ENCODE measurements around the gene NUCB1. TPM values are rescaled to one million over a fixed set of nuclear protein-coding genes. Genes with fewer than 3 reads are reported as not detected.

NUCB1 gene
- total and polyA plus RNA-seq, 9 of the 15 experiments (the other 6 are each of a cell fraction or from before 2014, with no cell fraction given), result 3.1 to 153 (median 71.7) TPM

DNA sequence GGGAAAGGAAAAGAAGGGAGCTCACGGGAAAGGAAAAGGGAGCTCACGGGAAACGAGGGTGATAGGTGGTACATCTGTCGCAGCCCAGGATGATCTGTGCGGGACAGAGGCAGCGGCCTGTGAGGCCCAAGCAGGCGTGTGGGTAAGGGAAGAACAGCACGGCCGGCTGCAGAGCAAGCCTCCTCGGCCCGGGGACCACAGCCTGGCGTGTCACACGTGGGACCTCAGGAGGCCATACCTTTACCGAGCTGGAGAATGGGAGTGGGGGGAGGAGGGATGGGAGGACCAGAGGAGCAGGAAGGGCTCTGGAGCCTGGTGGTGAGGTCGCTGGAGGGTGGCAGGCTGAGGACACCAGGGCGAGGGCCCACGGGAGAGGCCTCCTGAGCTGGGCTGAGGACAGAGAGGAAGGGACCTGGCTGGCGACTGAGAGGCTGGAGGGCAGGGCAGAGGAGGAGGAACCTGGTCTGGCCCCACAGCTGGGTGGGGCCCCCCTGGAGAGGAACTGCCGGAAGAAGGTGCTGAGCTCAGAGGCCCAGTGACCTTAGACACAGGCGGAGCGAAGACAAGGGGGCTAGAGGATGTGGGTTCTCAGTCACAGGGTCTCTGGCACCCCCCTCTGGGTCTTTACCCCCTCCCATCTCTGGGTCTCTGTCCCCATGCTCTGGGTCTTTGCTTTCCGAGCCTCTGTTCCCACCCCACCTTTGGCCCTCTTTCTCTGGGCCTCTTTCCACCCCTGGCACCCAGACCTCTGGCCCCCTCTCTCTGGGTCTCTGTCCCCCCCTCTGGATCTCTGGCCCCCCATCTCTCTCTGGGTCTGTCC, 62.1 kb downstream of the NUCB1 start (continued):
- TF ChIP-seq ZNF217 (CRISPR knock-in tag; IDR thresholded peaks at IDR 0.05) (no peak), TRIM25 (IDR thresholded peaks at IDR 0.05; ENCODE audit: borderline replicate concordance) (no peak), PBX2 (CRISPR knock-in tag; IDR thresholded peaks at IDR 0.05; ENCODE audit: low read depth) (no peak), PBX2 (tag; conservative IDR thresholded peaks at IDR 0.05; ENCODE audit: low read depth) (0 out of 2 replicates have a peak, but pooled peaks have one; percentile 22), TAF1 (IDR thresholded peaks at IDR 0.05; ENCODE audit: control insufficient read depth, extremely low read depth, insufficient read depth, low read length, severe bottlenecking) (peak; percentile 87), ZFX (CRISPR knock-in tag; IDR thresholded peaks at IDR 0.05) (peak; percentile 87), HDAC8 (tag; IDR thresholded peaks at IDR 0.05) (no peak), ZNF224 (CRISPR knock-in tag; IDR thresholded peaks at IDR 0.05) (no peak), MYNN (IDR thresholded peaks at IDR 0.05) (0 out of 2 replicates have a peak, but pooled peaks have one; percentile 69), MYNN (CRISPR knock-in tag; IDR thresholded peaks at IDR 0.05) (no peak), IFI16 (CRISPR knock-in tag; IDR thresholded peaks at IDR 0.05) (no peak), ATF7 (IDR thresholded peaks at IDR 0.05) (peak; percentile 73), BMI1 (IDR thresholded peaks at IDR 0.05; ENCODE audit: low read length) (no peak), BDP1 (IDR thresholded peaks at IDR 0.05; ENCODE audit: insufficient read depth, insufficient read length) (no peak), ZNF696 (CRISPR knock-in tag; conservative IDR thresholded peaks at IDR 0.05) (no peak)
- TF ChIP-seq, protein P1, sequence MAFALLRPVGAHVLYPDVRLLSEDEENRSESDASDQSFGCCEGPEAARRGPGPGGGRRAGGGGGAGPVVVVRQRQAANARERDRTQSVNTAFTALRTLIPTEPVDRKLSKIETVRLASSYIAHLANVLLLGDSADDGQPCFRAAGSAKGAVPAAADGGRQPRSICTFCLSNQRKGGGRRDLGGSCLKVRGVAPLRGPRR (CRISPR knock-in tag; IDR thresholded peaks at IDR 0.05), result 0 out of 2 replicates have a peak, but pooled peaks have one; percentile 8
- TF ChIP-seq, protein P2, sequence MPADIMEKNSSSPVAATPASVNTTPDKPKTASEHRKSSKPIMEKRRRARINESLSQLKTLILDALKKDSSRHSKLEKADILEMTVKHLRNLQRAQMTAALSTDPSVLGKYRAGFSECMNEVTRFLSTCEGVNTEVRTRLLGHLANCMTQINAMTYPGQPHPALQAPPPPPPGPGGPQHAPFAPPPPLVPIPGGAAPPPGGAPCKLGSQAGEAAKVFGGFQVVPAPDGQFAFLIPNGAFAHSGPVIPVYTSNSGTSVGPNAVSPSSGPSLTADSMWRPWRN (IDR thresholded peaks at IDR 0.05; ENCODE audit: low read depth), result no peak
- TF ChIP-seq, protein P3, sequence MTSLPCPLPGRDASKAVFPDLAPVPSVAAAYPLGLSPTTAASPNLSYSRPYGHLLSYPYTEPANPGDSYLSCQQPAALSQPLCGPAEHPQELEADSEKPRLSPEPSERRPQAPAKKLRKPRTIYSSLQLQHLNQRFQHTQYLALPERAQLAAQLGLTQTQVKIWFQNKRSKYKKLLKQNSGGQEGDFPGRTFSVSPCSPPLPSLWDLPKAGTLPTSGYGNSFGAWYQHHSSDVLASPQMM (CRISPR knock-in tag; IDR thresholded peaks at IDR 0.05), result no peak
- TF ChIP-seq, protein P4, sequence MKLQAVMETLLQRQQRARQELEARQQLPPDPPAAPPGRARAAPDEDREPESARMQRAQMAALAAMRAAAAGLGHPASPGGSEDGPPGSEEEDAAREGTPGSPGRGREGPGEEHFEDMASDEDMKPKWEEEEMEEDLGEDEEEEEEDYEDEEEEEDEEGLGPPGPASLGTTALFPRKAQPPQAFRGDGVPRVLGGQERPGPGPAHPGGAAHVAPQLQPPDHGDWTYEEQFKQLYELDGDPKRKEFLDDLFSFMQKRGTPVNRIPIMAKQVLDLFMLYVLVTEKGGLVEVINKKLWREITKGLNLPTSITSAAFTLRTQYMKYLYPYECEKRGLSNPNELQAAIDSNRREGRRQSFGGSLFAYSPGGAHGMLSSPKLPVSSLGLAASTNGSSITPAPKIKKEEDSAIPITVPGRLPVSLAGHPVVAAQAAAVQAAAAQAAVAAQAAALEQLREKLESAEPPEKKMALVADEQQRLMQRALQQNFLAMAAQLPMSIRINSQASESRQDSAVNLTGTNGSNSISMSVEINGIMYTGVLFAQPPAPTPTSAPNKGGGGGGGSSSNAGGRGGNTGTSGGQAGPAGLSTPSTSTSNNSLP (IDR thresholded peaks at IDR 0.05; ENCODE audit: borderline replicate concordance, low read depth, low read length), result no peak
- TF ChIP-seq, protein P5, sequence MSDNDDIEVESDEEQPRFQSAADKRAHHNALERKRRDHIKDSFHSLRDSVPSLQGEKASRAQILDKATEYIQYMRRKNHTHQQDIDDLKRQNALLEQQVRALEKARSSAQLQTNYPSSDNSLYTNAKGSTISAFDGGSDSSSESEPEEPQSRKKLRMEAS (CRISPR knock-in tag; IDR thresholded peaks at IDR 0.05), result peak; percentile 93
